Measurements from ENCODE around the gene GNAT1.

- TF ChIP-seq, protein P1, sequence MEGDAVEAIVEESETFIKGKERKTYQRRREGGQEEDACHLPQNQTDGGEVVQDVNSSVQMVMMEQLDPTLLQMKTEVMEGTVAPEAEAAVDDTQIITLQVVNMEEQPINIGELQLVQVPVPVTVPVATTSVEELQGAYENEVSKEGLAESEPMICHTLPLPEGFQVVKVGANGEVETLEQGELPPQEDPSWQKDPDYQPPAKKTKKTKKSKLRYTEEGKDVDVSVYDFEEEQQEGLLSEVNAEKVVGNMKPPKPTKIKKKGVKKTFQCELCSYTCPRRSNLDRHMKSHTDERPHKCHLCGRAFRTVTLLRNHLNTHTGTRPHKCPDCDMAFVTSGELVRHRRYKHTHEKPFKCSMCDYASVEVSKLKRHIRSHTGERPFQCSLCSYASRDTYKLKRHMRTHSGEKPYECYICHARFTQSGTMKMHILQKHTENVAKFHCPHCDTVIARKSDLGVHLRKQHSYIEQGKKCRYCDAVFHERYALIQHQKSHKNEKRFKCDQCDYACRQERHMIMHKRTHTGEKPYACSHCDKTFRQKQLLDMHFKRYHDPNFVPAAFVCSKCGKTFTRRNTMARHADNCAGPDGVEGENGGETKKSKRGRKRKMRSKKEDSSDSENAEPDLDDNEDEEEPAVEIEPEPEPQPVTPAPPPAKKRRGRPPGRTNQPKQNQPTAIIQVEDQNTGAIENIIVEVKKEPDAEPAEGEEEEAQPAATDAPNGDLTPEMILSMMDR (IDR thresholded peaks at IDR 0.05), result no peak
- no peak for TF ChIP-seq ZFX (IDR thresholded peaks at IDR 0.05; ENCODE audit: borderline replicate concordance)
Measured at GRCh38 chr3:50243543-50243895, 52.1 kb downstream of the GNAT1 start.

Measured in 22Rv1 (cell line).